Adrenal gland (tissue), 12 donors: ENCODE measurements around the gene ABCA4. TPM values are rescaled to one million over a fixed set of nuclear protein-coding genes. Genes with fewer than 3 reads are reported as not detected.

Experiments used
- DNase-seq, 7 donors: peaks; one replicate each; pipeline ENCODE4 v3.0.0-alpha.2; 2019 to 2020
- H3K27ac ChIP-seq, 5 donors: fragments of 200-600 bp; sonication (generic) in 4 of 5; 1 replicate in 3 of 5; 2 replicates in 2 of 5; pipeline versions ENCODE4 v1.5.1 to v1.8.0; 2016 to 2020; ENCODE audit warnings: mild to moderate bottlenecking in 1 of 5
- H3K27me3 ChIP-seq: fragments of 200-600 bp; 2 replicates; pipeline ENCODE4 v1.8.0; 2021
- H3K36me3 ChIP-seq, 2 donors: fragments of 200-600 bp; replicated peaks in 1 of 2; 1 replicate in 1 of 2; 2 replicates in 1 of 2; pipeline versions ENCODE4 v1.5.1 to v1.8.0; 2018 to 2022
- H3K4me1 ChIP-seq, 2 donors: fragments of 200-600 bp; replicated peaks in 1 of 2; 1 replicate in 1 of 2; 2 replicates in 1 of 2; pipeline versions ENCODE4 v1.5.1 to v1.8.0; 2018 to 2021
- H3K4me3 ChIP-seq, 4 donors: fragments of 200-600 bp; sonication (generic) in 3 of 4; one replicate each; pipeline ENCODE4 v1.5.1; 2016 to 2018
- H3K9me3 ChIP-seq, 3 donors: fragments of 200-600 bp; sonication (generic) in 1 of 3; replicated peaks in 1 of 3; 1 replicate in 2 of 3; 2 replicates in 1 of 3; pipeline versions ENCODE4 v1.5.1 to v1.8.0; 2016 to 2021
- CTCF ChIP-seq, 6 experiments: fragments of 450-650 bp in 4 of 6; fragments of 200-600 bp in 2 of 6; sonication (generic) in 1 of 6; IDR thresholded peaks; 1 replicate in 5 of 6; 2 replicates in 1 of 6; pipeline versions ENCODE4 v1.5.1 to v1.8.0; 2016 to 2021; ENCODE audit warnings: antibody characterized with exemption in 6 of 6, mild to moderate bottlenecking in 2 of 6, moderate library complexity in 1 of 6
- POLR2A ChIP-seq, 2 donors: fragments of 450-650 bp; IDR thresholded peaks; one replicate each; pipeline ENCODE4 v1.6.1; 2017; ENCODE audit warnings: antibody characterized with exemption in 2 of 2, mild to moderate bottlenecking in 2 of 2, moderate library complexity in 1 of 2
- WGBS, 4 donors: extraction: QIAGEN DNeasy Blood & Tissue Kit in 2 of 4; methylation state at CpG; one replicate each; pipeline versions ENCODE4 v1.1.5 to v1.1.7; 2013 to 2017; 5-methylcytosine and 5-hydroxymethylcytosine counted together
- intact Hi-C, 2 donors: fragments of 100-400 bp; cut with DNase I; formaldehyde crosslinking; loops; one replicate each; pipeline versions ENCODE4 v1.14.1 to v1.15.0; 2022 to 2023
- polyA plus RNA-seq, 3 donors: library from polyadenylated mRNA; stranded (reverse); fragments of 200-250 nt in 2 of 3; fragments of 350-450 nt in 1 of 3; fragmentation: Illumina TruSeq in 1 of 3; extraction: RNeasy Lipid Tissue Mini Kit (QIAGEN cat#74804) in 1 of 3; gene quantifications; one replicate each; pipeline ENCODE4 v1.2.3, GENCODE V29; 2013 to 2014
- total RNA-seq, 9 donors: library from RNA; depleted of rRNA in 4 of 9; stranded (reverse); fragments of >200 nt in 4 of 9; fragments of 120-200 nt in 1 of 9; fragmentation: NEBNext Ultra II Directional in 1 of 9; extraction: Animal tissue kit (Norgen Biotek cat#: 25700) in 1 of 9; gene quantifications; one replicate each; pipeline versions ENCODE4 v1.1.0 to v1.2.4, GENCODE V29; 2013 to 2023
- donor health status: healthy with polysubstance abuse.
- donor health status: Bipolar disorder and iron deficiency.
- donor health status: DM: yes; HTN: yes; CAD: no.
- donor health status: DM: no; HTN: no; CAD: no.
- donor health status: DM: no; HTN: no; CAD: no.
- donor health status: DM: yes; HTN: yes; CAD: no.

The ABCA4 gene
- total and polyA plus RNA-seq, 12 donors = 0.04 to 1.9 (median 0.14) TPM; not detected in 1

- 64 to 78% (median 70%) methylated on average over 3 of the region's 3 CpGs for WGBS, 4 donors
- intact Hi-C loops = no loop called here
- Histone ChIP-seq H3K27me3 (no peaks in the 10 kb centered on the region), H3K36me3 (no peaks in the 10 kb centered on the region), H3K9me3 (no peaks in the 10 kb centered on the region), H3K4me1 (no peaks in the 10 kb centered on the region), H3K4me3 (no peak overlapping the region), H3K27ac (no peak overlapping the region)
- TF ChIP-seq CTCF (IDR thresholded peaks at IDR 0.05) (no peak), POLR2A (IDR thresholded peaks at IDR 0.05) (no peak)
- no peak for DNase-seq
These were observed 132.2 kb downstream of the ABCA4 start for GRCh38 chr1:93988634-93989350.

DNA sequence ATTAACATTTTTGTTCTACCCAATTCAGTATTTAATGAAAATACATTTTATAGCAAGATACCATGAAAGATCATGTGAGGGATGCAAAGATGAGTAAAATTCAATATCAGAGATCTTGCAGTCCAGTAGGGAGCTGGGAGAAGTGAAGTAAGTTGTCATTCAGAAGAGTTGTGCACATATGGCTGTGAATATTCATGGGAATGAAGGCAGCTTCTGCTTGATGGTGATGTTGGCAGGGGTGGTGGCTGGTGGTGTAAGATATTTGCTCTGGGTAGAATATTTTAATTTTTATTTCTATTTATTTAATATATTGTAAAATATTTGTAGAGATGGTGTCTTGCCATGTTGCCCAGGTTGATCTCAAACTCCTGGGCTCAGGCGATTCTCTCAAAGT, 139.7 kb downstream of the ABCA4 start:
- TF ChIP-seq CTCF (IDR thresholded peaks at IDR 0.05) (no peak), POLR2A (IDR thresholded peaks at IDR 0.05) (no peak)
- H3K27ac ChIP-seq = no peak overlapping the region
- H3K9me3 ChIP-seq = no peaks in the 10 kb centered on the region
- H3K36me3 ChIP-seq = no peaks in the 10 kb centered on the region
- no peak overlapping the region for H3K4me3 ChIP-seq
- 90 to 93% (median 92%) methylated on average over 1 of the region's 1 CpG for WGBS, 4 donors
- intact Hi-C loops = no loop called here
- H3K27me3 ChIP-seq = no peaks in the 10 kb centered on the region
- peaks cover 0 to 4% of the 10 kb centered on the region in 2 donors for H3K4me1 ChIP-seq
- no peak for DNase-seq

GRCh38 chr1:93980320-93981273, 140.4 kb downstream of the ABCA4 start:
- DNase-seq = no peak
- Histone ChIP-seq H3K27ac (peak overlapping the region in 2 of 5 donors; percentile 8 to 82), H3K36me3 (no peaks in the 10 kb centered on the region), H3K27me3 (no peaks in the 10 kb centered on the region), H3K4me3 (no peak overlapping the region), H3K4me1 (peaks cover 0 to 4% of the 10 kb centered on the region in 2 donors), H3K9me3 (no peaks in the 10 kb centered on the region)
- 87 to 90% (median 88%) methylated on average over 10 of the region's 10 CpGs for WGBS, 4 donors
- TF ChIP-seq CTCF (IDR thresholded peaks at IDR 0.05) = no peak
- TF ChIP-seq POLR2A (IDR thresholded peaks at IDR 0.05) = no peak
- intact Hi-C loops = no loop called here

- H3K36me3 ChIP-seq = no peaks in the 10 kb centered on the region
- 39 to 50% (median 46%) methylated on average over 4 of the region's 4 CpGs for WGBS, 4 donors
- peaks cover 0 to 4% of the 10 kb centered on the region in 2 donors for H3K4me1 ChIP-seq
- no peaks in the 10 kb centered on the region for H3K27me3 ChIP-seq
- no peaks in the 10 kb centered on the region for H3K9me3 ChIP-seq
- DNase-seq = peak in 5 of 7 donors; percentile 25 to 46 (median 28)
- intact Hi-C loops = no loop called here
- TF ChIP-seq POLR2A (IDR thresholded peaks at IDR 0.05) (no peak), CTCF (IDR thresholded peaks at IDR 0.05) (no peak)
- H3K27ac ChIP-seq = peak overlapping the region in 2 of 5 donors; percentile 8 to 82
- H3K4me3 ChIP-seq = no peak overlapping the region
These were observed 141.1 kb downstream of the ABCA4 start for GRCh38 chr1:93979718-93980319.
